HG03039 (cell line): ENCODE measurements around the gene EXOC6.
"Not testable (repeated sequence)": the region's sequence is repeated elsewhere in the genome, so short reads cannot be mapped to it uniquely, and the experiment has no call there.

Experiments used
- ATAC-seq: cut with Tn5 transposase; IDR thresholded peaks from one replicate; pipeline ENCODE4 v1.9.1; 2021; ENCODE audit warnings: mild to moderate bottlenecking, moderate library complexity; ENCODE audit not compliant: unreplicated experiment

EXOC6 gene

GRCh38 chr10:92876509-92877036 is 28.3 kb downstream of the EXOC6 start:
- no peak for ATAC-seq

GRCh38 chr10:92880233-92880861 is 32.0 kb downstream of the EXOC6 start:
- ATAC-seq: no peak

GRCh38 chr10:92880917-92881316 is 32.6 kb downstream of the EXOC6 start:
- no peak for ATAC-seq

GRCh38 chr10:92886334-92886961 is 38.1 kb downstream of the EXOC6 start:
- ATAC-seq: no peak

- ATAC-seq: no peak
Observed at GRCh38 chr10:92890471-92890870, 42.2 kb downstream of the EXOC6 start.

- ATAC-seq: no peak
Observed at GRCh38 chr10:92891885-92892690, 43.8 kb downstream of the EXOC6 start.

GRCh38 chr10:92892691-92893054 is 44.4 kb downstream of the EXOC6 start:
- no peak for ATAC-seq

- ATAC-seq: no peak
Observed at GRCh38 chr10:92894081-92894655, 45.8 kb downstream of the EXOC6 start.

GRCh38 chr10:92897916-92898315 is 49.6 kb downstream of the EXOC6 start:
- ATAC-seq: no peak

GRCh38 chr10:92901819-92902251 is 53.5 kb downstream of the EXOC6 start:
- no peak for ATAC-seq

- no peak for ATAC-seq
Observed at GRCh38 chr10:92903633-92904032, 55.3 kb downstream of the EXOC6 start.

GRCh38 chr10:92907280-92907679 is 59.0 kb downstream of the EXOC6 start:
- ATAC-seq: no peak

GRCh38 chr10:92912631-92913030 is 64.3 kb downstream of the EXOC6 start:
- ATAC-seq: not testable (repeated sequence)

- ATAC-seq: no peak
Observed at GRCh38 chr10:92913973-92914372, 65.7 kb downstream of the EXOC6 start.

- ATAC-seq: no peak
Observed at GRCh38 chr10:92914478-92915325, 66.4 kb downstream of the EXOC6 start.

- ATAC-seq: no peak
Observed at GRCh38 chr10:92915892-92916291, 67.6 kb downstream of the EXOC6 start.

GRCh38 chr10:92916433-92916832 is 68.1 kb downstream of the EXOC6 start:
- ATAC-seq: no peak

GRCh38 chr10:92918603-92919002 is 70.3 kb downstream of the EXOC6 start:
- ATAC-seq: no peak

- ATAC-seq: no peak
Observed at GRCh38 chr10:92920866-92921265, 72.5 kb downstream of the EXOC6 start.

GRCh38 chr10:92923416-92923815 is 75.1 kb downstream of the EXOC6 start:
- ATAC-seq: no peak
